ENCODE measurements around the gene LRP10.

DNA sequence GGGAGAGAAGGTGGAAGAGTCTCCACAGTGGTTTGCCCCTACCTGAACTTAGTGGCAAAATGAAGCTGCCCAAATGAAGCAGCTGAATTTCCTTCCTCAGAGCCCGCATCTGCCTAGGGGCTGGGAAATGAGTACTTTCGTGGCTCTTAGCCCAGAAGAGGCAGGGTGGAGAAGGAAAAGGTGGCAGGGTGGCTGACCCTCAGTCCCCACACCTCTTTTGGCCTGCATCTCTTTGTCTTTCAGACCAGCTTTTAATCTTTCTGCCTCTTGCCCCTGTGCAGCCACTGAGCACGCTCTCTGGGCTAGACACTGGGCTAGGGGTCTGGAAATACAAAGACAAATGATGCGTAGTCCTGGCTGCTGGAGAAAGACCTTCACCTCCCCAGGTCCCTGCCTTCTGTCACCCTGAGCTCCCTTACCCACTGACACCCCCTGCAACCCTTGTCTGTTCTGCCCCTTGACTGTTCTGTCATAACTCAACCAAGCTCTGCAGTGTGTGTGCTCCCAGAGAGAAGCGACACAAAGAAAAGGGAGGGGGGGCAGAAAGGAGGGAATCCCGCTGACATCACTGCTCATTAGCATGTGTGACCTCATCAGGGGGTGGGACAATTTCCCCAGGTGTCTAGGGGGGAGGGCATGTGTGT is 11.1 kb downstream of the LRP10 start:
- TF ChIP-seq, protein P1, sequence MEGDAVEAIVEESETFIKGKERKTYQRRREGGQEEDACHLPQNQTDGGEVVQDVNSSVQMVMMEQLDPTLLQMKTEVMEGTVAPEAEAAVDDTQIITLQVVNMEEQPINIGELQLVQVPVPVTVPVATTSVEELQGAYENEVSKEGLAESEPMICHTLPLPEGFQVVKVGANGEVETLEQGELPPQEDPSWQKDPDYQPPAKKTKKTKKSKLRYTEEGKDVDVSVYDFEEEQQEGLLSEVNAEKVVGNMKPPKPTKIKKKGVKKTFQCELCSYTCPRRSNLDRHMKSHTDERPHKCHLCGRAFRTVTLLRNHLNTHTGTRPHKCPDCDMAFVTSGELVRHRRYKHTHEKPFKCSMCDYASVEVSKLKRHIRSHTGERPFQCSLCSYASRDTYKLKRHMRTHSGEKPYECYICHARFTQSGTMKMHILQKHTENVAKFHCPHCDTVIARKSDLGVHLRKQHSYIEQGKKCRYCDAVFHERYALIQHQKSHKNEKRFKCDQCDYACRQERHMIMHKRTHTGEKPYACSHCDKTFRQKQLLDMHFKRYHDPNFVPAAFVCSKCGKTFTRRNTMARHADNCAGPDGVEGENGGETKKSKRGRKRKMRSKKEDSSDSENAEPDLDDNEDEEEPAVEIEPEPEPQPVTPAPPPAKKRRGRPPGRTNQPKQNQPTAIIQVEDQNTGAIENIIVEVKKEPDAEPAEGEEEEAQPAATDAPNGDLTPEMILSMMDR (IDR thresholded peaks at IDR 0.05), result no peak
- no peak for TF ChIP-seq EZH2 (IDR thresholded peaks at IDR 0.05; ENCODE audit: borderline replicate concordance, insufficient read depth, low read depth, low read length, poor library complexity, severe bottlenecking)
